ENCODE data around the gene MAP3K9. TPM values are rescaled to one million over a fixed set of nuclear protein-coding genes. Genes with fewer than 3 reads are reported as not detected.

The MAP3K9 gene
- total and polyA plus RNA-seq, 10 of the 15 experiments (the other 5 are each of a cell fraction or from before 2014, with no cell fraction given), result 0.48 to 7.9 (median 2.9) TPM

DNA sequence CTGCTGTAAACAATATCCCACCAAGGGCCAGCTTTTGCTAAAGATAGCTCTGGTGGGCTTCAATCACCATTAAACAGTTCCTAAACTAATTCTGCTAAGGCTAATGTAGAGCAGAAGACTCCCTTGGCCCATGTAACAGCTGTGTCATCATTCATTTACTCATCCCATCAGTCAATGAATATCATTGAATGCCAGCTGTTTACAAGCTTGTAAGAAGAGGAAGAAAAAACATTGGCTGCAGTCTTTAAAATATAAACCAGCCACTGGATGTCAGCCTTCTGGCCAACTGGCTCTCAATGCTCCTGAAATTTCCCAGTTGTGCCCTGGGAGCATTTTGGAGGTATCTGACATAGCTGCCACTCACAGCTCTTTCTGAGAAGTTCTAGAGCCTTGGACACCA lies 18.0 kb upstream of the MAP3K9 start:
- in situ Hi-C loops (cut with MboI), result no loop called here
- intact Hi-C loops (cut with micrococcal nuclease; ENCODE audit: unreplicated experiment), result no loop called here
- no peak for TF ChIP-seq STAT1 (conservative IDR thresholded peaks at IDR 0.05)
- TF ChIP-seq, protein P1, sequence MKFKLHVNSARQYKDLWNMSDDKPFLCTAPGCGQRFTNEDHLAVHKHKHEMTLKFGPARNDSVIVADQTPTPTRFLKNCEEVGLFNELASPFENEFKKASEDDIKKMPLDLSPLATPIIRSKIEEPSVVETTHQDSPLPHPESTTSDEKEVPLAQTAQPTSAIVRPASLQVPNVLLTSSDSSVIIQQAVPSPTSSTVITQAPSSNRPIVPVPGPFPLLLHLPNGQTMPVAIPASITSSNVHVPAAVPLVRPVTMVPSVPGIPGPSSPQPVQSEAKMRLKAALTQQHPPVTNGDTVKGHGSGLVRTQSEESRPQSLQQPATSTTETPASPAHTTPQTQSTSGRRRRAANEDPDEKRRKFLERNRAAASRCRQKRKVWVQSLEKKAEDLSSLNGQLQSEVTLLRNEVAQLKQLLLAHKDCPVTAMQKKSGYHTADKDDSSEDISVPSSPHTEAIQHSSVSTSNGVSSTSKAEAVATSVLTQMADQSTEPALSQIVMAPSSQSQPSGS (IDR thresholded peaks at IDR 0.05; ENCODE audit: low read length), result no peak
- Histone ChIP-seq H3K9ac (ENCODE audit: control insufficient read depth, insufficient read depth, low read length) (no peak overlapping the region), H3K4me2 (ENCODE audit: control insufficient read depth, insufficient read depth) (no peak overlapping the region), H3K4me3 (no peak overlapping the region), H3K79me2 (ENCODE audit: control insufficient read depth, insufficient read depth, low read length) (no peaks in the 10 kb centered on the region), H3K27ac (ENCODE audit: control insufficient read depth, insufficient read depth) (no peak overlapping the region), H4K20me1 (ENCODE audit: control insufficient read depth, insufficient read depth) (no peaks in the 10 kb centered on the region), H2AFZ (ENCODE audit: control insufficient read depth, low read depth, low read length) (no peak overlapping the region), H3K9me3 (replicated peaks; ENCODE audit: control insufficient read depth, insufficient read depth, low read length) (no peaks in the 10 kb centered on the region; the same call in 2 of the 3 replicates), H3K4me1 (ENCODE audit: control insufficient read depth, insufficient read depth, low read length) (peaks cover 4% of the 10 kb centered on the region; the same call in 1 of the 2 replicates), H3K36me3 (ENCODE audit: control insufficient read depth in 2 of 2, insufficient read depth in 2 of 2, low read length in 1 of 2) (no peaks in the 10 kb centered on the region), H3K27me3 (replicated peaks in 1 of 2; ENCODE audit: control insufficient read depth in 2 of 2, insufficient read depth in 2 of 2, low read length in 1 of 2) (peaks cover 0 to 5% of the 10 kb centered on the region in 2 experiments; a peak in 1 of 4 replicates)
- RAD21 ChIA-PET (ENCODE audit: unreplicated experiment), result interaction anchor here (0.7 to 1.5 kb wide), 5 partner anchors 9 to 1656 kb away, joined by 3 to 9 read pairs (median 3); partner anchors contain the start of gene PCNX1
- POLR2A ChIA-PET, result no interaction called here
- CTCF ChIA-PET, result interaction anchor here (0.9 to 2.6 kb wide), 9 partner anchors 9 to 276 kb away, joined by 3 to 28 read pairs (median 4); partner anchors contain the start of gene PCNX1
- no TSS peak for BruUV-seq (replicated peaks)
- ATAC-seq (no peak), DNase-seq (ENCODE audit: low read depth, low spot score) (no peak), FAIRE-seq (no peak)
- SMC1A ChIA-PET (ENCODE audit: uncharacterized antibody, unreplicated experiment), result interaction anchor here (0.6 to 2.2 kb wide), 16 partner anchors 10 to 151 kb away, joined by 3 to 10 read pairs (median 4); partner anchors contain the start of gene PCNX1

DNA sequence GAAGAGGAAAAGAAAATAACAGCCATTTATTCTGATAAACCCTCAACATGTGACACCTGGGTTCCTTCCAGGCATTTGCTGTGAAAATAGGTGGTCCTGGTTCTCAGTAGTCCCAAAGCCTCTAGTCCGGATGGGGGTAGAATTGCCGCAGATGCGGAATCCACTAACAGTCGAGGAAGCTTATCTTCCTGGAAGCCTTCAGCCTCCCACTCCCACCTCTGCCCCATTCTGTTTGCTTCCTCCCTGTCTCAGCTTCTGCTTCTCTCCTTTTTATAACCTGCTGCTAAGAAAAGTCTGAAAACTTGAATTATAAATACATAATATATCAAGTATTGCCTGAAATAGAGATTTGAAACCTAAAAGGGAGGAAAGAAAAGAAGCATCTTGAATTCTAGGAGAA lies 14.0 kb upstream of the MAP3K9 start:
- ATAC-seq (no peak), DNase-seq (ENCODE audit: low read depth, low spot score) (no peak), FAIRE-seq (no peak)
- intact Hi-C loops (cut with micrococcal nuclease; ENCODE audit: unreplicated experiment), result no loop called here
- no peaks in the 10 kb centered on the region for H3K79me2 ChIP-seq (ENCODE audit: control insufficient read depth, insufficient read depth, low read length)
- TF ChIP-seq MXI1 (IDR thresholded peaks at IDR 0.05; ENCODE audit: low read depth, low read length) (no peak), SIN3A (IDR thresholded peaks at IDR 0.05; ENCODE audit: low read depth, low read length) (no peak), FOS (IDR thresholded peaks at IDR 0.05; ENCODE audit: borderline replicate concordance, extremely low read depth, insufficient read length) (no peak), BACH1 (IDR thresholded peaks at IDR 0.05; ENCODE audit: borderline replicate concordance) (no peak), CEBPB (IDR thresholded peaks at IDR 0.05; ENCODE audit: borderline replicate concordance in 1 of 2, low read depth in 2 of 2, low read length in 2 of 2) (no peak), RBBP5 (conservative IDR thresholded peaks at IDR 0.05) (no peak), KDM1A (IDR thresholded peaks at IDR 0.05; ENCODE audit: borderline replicate concordance) (no peak), HDAC2 (IDR thresholded peaks at IDR 0.05) (no peak)
- no peak overlapping the region for H3K9ac ChIP-seq (ENCODE audit: control insufficient read depth, insufficient read depth, low read length)
- BruUV-seq (replicated peaks), result no TSS peak
- no peak overlapping the region for H3K4me3 ChIP-seq
- ChIA-PET RAD21 (ENCODE audit: unreplicated experiment) (interaction anchor here (0.8 to 8.6 kb wide), 5 partner anchors 14 to 149 kb away, joined by 3 to 98 read pairs (median 6); partner anchors contain the start of genes MAP3K9 and PCNX1), SMC1A (ENCODE audit: uncharacterized antibody, unreplicated experiment) (interaction anchor here (0.6 to 9.6 kb wide), 8 partner anchors 49 to 408 kb away, joined by 3 to 119 read pairs (median 3); no protein-coding TSS in a partner anchor), CTCF (interaction anchor here (0.8 to 10.9 kb wide), 6 partner anchors 49 to 131 kb away, joined by 3 to 160 read pairs (median 5); partner anchors contain the start of gene PCNX1), POLR2A (interaction anchor here (0.5 kb wide), 1 partner anchor 27 kb away, joined by 6 read pairs; no protein-coding TSS in a partner anchor)
- H3K27ac ChIP-seq (ENCODE audit: control insufficient read depth, insufficient read depth), result no peak overlapping the region
- peak overlapping the region; percentile 92; the same call in 1 of the 2 replicates for H3K4me2 ChIP-seq (ENCODE audit: control insufficient read depth, insufficient read depth)
- no peaks in the 10 kb centered on the region; the same call in 2 of the 3 replicates for H3K9me3 ChIP-seq (replicated peaks; ENCODE audit: control insufficient read depth, insufficient read depth, low read length)
- H4K20me1 ChIP-seq (ENCODE audit: control insufficient read depth, insufficient read depth), result no peaks in the 10 kb centered on the region
- 72% methylated on average over 4 of the region's 4 CpGs for WGBS (ENCODE audit: insufficient coverage, insufficient replicate concordance, low lambda C conversion rate, missing lambda C conversion rate)
- no peak overlapping the region for H2AFZ ChIP-seq (ENCODE audit: control insufficient read depth, low read depth, low read length)
- H3K27me3 ChIP-seq (replicated peaks in 1 of 2; ENCODE audit: control insufficient read depth in 2 of 2, insufficient read depth in 2 of 2, low read length in 1 of 2), result peaks cover 0 to 5% of the 10 kb centered on the region in 2 experiments; a peak in 1 of 4 replicates
- H3K36me3 ChIP-seq (ENCODE audit: control insufficient read depth in 2 of 2, insufficient read depth in 2 of 2, low read length in 1 of 2), result no peaks in the 10 kb centered on the region
- H3K4me1 ChIP-seq (ENCODE audit: control insufficient read depth, insufficient read depth, low read length), result peaks cover 4% of the 10 kb centered on the region; the same call in 1 of the 2 replicates
- in situ Hi-C loops (cut with MboI), result no loop called here
